GM19025 (cell line): ENCODE measurements around the gene RANBP9.

Experiments
- ATAC-seq: cut with Tn5 transposase; IDR thresholded peaks from one replicate; pipeline ENCODE4 v1.9.1; 2021; ENCODE audit warnings: mild to moderate bottlenecking, low read depth, moderate library complexity; ENCODE audit not compliant: unreplicated experiment

The RANBP9 gene

GRCh38 chr6:13711324-13711732 is 307 bp downstream of the RANBP9 start:
- ATAC-seq, result peak; percentile 52

- ATAC-seq, result peak; percentile 5
Measured at GRCh38 chr6:13710552-13711323, 897 bp downstream of the RANBP9 start.

GRCh38 chr6:13709689-13710551 is 1.7 kb downstream of the RANBP9 start:
- no peak for ATAC-seq

- ATAC-seq, result no peak
Measured at GRCh38 chr6:13708736-13709135, 2.9 kb downstream of the RANBP9 start.

- no peak for ATAC-seq
Measured at GRCh38 chr6:13703496-13703895, 8.1 kb downstream of the RANBP9 start.

GRCh38 chr6:13702809-13703302 is 8.8 kb downstream of the RANBP9 start:
- no peak for ATAC-seq

- ATAC-seq, result no peak
Measured at GRCh38 chr6:13700232-13700631, 11.4 kb downstream of the RANBP9 start.

- ATAC-seq, result no peak
Measured at GRCh38 chr6:13698715-13699114, 12.9 kb downstream of the RANBP9 start.

GRCh38 chr6:13697857-13698256 is 13.8 kb downstream of the RANBP9 start:
- no peak for ATAC-seq

GRCh38 chr6:13696226-13696625 is 15.4 kb downstream of the RANBP9 start:
- no peak for ATAC-seq

GRCh38 chr6:13695252-13695651 is 16.4 kb downstream of the RANBP9 start:
- no peak for ATAC-seq

- ATAC-seq, result no peak
Measured at GRCh38 chr6:13694562-13694961, 17.1 kb downstream of the RANBP9 start.

- ATAC-seq, result no peak
Measured at GRCh38 chr6:13689511-13690256, 22.0 kb downstream of the RANBP9 start.

GRCh38 chr6:13688692-13689196 is 22.9 kb downstream of the RANBP9 start:
- ATAC-seq, result no peak

GRCh38 chr6:13687917-13688351 is 23.7 kb downstream of the RANBP9 start:
- ATAC-seq, result no peak

GRCh38 chr6:13684855-13685254 is 26.8 kb downstream of the RANBP9 start:
- ATAC-seq, result no peak

- no peak for ATAC-seq
Measured at GRCh38 chr6:13683038-13683437, 28.6 kb downstream of the RANBP9 start.

- ATAC-seq, result no peak
Measured at GRCh38 chr6:13682346-13682745, 29.3 kb downstream of the RANBP9 start.

GRCh38 chr6:13681305-13682061 is 30.2 kb downstream of the RANBP9 start:
- ATAC-seq, result no peak

- no peak for ATAC-seq
Measured at GRCh38 chr6:13680448-13680968, 31.1 kb downstream of the RANBP9 start.
